Stimulated activated CD4-positive, alpha-beta T cell treated with anti-CD3 and anti-CD28 coated beads, TNF-alpha, amount 100 ng/mL, for 4 hours (primary cell): ENCODE data around the gene ANKRD11.
"Not testable (repeated sequence)": the region's sequence is repeated elsewhere in the genome, so short reads cannot be mapped to it uniquely, and the experiment has no call there.

Source experiments
- DNase-seq, 3 experiments: peaks; one replicate each; pipeline ENCODE4 v3.0.0-alpha.2; 2020; ENCODE audit warnings: low read depth in 3 of 3

The ANKRD11 gene

GRCh38 chr16:89315271-89315670, 175.1 kb downstream of the ANKRD11 start:
- DNase-seq = no peak

- no peak for DNase-seq
Measured at GRCh38 chr16:89314854-89315253, 175.5 kb downstream of the ANKRD11 start.

DNA sequence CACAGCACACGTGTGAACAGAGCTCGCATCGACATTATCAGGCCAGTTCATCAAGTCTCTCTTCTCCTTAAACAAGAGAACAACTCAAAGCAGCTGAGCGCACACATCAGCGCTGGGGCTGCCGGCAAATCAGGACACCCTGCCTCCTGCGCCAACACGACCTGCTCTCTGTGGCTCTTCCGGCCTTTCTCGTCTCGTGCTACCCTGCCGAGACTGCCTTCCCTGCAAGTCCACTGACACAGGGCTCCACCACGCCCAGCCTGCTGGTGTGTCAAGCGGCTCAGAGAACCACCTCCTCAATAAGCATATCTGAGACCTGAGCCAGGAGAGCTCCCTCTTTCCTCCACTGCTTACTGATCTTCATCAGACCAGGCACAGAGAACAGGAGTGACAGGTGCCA, 176.0 kb downstream of the ANKRD11 start:
- DNase-seq = peak in 1 of 3 experiments; percentile 28

GRCh38 chr16:89313583-89313982, 176.8 kb downstream of the ANKRD11 start:
- no peak for DNase-seq

- no peak for DNase-seq
Measured at GRCh38 chr16:89312598-89313299, 177.6 kb downstream of the ANKRD11 start.

- no peak for DNase-seq
Measured at GRCh38 chr16:89312194-89312593, 178.2 kb downstream of the ANKRD11 start.

DNA sequence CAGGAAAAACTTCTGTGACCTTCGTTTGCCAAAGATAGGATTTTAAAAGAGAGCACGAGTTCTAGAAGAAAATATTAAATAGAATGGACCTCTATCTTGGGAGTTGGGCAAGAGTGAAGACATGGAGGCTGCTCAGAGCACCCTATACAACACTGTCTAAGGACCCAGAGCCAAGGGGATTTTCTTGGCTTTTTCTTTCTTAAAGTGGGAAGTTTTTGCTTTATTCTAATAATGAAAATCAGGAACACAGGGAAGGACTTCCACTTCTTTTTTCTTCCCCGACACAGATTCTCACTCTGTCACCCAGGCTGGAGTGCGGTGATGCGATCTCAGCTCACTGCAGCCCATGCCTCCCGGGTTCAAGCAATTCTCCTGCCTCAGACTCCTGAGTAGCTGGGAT, 178.7 kb downstream of the ANKRD11 start:
- DNase-seq = no peak

DNA sequence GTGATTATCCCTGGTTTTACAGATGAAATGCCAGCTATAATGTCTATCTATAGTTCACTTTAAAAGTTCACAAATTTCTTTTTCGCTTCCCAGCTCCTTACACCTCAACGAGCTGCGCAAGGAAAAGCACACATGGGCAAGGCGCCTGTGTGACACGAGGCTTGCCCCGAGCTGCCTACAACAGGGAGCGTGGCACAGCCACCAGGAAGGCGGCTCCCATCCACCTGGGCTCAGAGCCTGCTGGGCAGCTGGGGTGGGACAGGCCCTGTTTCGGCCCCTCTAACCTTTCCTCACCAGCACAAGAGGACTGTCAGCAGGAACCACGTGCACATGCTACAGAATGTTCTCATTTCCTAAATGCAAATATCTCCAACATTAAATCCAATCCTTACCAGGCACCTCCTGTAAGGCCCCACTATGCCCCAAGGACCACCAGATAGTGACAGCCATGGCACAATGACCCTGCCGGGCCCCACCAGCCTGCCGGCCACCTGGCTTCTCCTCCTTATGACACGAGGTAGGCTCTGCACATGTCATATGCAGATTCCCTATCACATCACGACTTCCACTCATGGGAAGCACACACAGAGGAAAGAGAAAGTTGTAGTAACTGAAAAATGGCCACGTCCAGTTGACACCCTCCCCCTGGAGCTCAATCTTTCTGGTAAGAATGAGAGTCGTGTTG, 180.8 kb downstream of the ANKRD11 start:
- no peak for DNase-seq

DNA sequence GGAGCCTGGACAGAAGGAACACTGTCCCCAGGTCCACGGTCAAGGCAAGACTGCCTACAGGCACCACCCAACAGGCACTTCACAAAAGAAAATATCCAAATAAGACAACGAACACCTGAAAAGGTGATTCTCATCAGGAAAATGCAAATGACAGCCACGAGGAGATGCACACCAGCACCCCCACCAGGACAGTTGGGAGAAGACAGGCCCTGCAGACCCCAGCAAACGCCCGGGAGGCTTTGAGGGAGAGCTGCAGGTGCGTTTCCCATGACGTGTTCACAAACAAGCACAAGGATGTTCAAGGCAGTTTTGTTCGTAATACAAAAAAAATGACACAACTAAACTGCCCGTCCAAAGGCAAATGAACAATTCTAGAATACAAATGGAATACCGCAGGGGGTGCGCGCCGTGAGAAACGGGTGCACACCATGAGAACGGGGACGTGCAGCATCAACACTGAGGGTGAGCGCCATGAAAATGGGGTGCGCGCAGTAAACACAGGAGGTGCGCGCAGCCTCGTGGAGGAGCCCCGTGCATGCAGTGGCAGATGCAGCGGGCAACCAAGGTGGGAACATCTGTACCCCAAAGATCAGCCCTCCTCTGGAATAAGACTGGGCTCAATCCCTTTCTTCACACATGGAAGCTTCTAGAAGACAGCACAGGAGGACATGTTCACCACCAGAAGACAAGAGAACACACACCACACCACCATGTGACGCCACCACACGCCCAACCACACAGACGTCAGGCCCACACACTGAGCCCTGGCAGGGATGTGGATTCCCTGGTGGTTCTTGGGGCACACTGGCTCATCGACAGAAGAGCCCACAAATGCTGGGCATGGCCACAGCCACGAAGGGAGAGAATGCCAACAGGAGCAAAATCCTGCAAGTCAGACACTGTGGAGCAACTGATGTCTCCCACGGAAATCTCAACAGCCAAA, 181.7 kb downstream of the ANKRD11 start:
- DNase-seq = no peak

DNA sequence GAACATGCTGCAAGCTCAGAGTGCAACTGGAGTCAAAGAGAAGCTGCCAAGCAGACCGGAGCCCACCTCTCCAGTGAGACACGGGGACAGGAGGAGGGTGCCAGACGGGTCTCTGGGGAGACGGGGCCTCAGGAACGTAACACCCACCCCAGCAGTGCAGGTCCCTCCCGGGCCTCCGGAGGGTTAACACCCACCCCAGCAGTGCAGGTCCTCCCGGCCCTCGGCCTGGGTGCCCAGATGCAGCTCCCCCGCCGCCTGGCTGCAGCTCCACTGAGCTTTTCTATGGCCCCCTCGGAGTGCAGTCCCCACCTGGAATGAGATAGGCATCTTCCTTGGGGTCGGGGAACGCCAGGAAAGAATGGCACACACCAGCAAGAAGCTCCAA, 182.9 kb downstream of the ANKRD11 start:
- no peak for DNase-seq

- not testable (repeated sequence) for DNase-seq
Measured at GRCh38 chr16:89306457-89307420, 183.6 kb downstream of the ANKRD11 start.

GRCh38 chr16:89304941-89305705, 185.2 kb downstream of the ANKRD11 start:
- DNase-seq = no peak

- DNase-seq = no peak
Measured at GRCh38 chr16:89304181-89304851, 186.0 kb downstream of the ANKRD11 start.

- no peak for DNase-seq
Measured at GRCh38 chr16:89303617-89304016, 186.7 kb downstream of the ANKRD11 start.

GRCh38 chr16:89300976-89301360, 189.4 kb downstream of the ANKRD11 start:
- DNase-seq = no peak

- no peak for DNase-seq
Measured at GRCh38 chr16:89300311-89300975, 189.9 kb downstream of the ANKRD11 start.

- DNase-seq = not testable (repeated sequence)
Measured at GRCh38 chr16:89299357-89300111, 190.8 kb downstream of the ANKRD11 start.

DNA sequence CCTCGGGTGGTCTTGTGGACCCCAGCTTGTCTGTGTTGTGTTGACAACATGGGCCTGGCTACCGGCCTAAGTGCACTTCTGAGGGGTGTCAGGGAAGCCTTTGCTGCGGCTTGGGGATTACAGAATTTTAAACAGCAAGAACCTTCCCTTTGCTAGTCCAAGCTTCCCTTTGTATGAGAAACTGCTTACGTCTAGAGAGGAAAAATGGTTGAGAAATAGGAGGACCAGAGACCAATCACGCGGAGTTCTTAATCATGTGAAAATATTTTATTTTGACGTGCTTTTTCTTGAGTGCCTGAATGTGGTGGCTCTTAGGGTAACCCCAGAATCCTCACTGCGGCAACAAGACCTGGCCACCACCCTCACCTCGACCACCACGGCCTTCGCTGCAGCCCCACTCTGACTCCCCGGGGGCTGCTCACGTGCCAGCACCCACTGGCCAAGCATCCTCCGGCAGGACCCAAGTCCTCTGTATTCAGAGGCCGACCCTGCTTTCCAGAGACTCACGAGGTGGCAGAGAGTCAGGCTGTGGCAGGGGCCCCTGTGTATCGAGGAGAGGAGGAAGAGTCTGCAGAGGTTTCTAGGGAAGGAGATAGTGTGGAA, 191.6 kb downstream of the ANKRD11 start:
- no peak for DNase-seq
